ENCODE data around the gene PNMA1. TPM values are rescaled to one million over a fixed set of nuclear protein-coding genes. Genes with fewer than 3 reads are reported as not detected.

PNMA1 gene
- total and polyA plus RNA-seq, 2 donors (not counting 1 experiment from before 2014, with no cell fraction given): 9.5 to 31.6 TPM

DNA sequence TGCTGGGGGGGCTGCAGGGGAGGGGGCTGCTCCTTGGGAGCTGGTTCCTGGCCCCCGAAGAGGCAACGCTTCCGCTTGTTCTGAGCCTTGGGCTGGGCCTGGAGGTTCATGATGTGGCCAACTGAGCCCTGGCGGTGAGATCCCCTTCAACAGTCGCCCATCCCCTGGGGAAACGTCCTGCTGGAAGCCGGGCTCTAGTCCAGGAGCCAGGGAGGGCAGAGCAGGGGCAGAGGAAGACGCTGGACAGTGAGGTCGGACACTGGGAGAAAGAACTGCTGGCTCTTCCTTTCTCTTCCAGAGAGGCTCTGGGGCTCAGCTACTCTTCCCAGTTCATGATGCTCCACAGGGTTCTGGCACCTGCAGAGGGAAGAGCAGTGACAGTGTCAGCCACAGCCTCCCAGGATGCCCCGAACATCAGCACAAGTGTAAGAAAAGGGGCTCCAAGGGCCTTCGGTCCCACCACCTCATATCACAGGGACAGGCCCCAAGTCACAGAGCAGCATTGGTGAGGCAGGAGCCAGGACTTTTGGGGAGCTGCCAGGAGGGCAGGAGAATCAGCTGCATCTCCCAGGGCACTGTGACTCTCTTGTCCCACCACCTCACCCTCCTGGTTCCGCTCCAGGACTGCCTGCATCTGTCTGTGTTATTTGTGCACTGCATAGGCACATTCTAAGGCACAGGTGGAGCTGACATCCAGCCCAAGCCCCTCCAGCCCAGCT, 25.9 kb upstream of the PNMA1 start:
- ATAC-seq (ENCODE audit: low read depth) (no peak), DNase-seq (no peak)
- Histone ChIP-seq H3K4me1 (ENCODE audit: control insufficient read depth in 2 of 2, insufficient read depth in 2 of 2, low read length in 2 of 2) (peaks cover 50 to 57% of the 10 kb centered on the region in 2 donors), H3K9ac (ENCODE audit: low read length) (no peak overlapping the region), H3K4me2 (replicated peaks; ENCODE audit: low read depth, low read length, poor library complexity, severe bottlenecking) (peak overlapping the region; percentile 76), H3K27ac (ENCODE audit: low read length in 2 of 2) (peak overlapping the region in 1 of 2 donors; percentile 81), H3K9me3 (ENCODE audit: control extremely low read depth in 1 of 3, control insufficient read depth in 2 of 3, insufficient read depth in 1 of 3, low read length in 2 of 3) (no peaks in the 10 kb centered on the region), H3K36me3 (replicated peaks in 1 of 2; ENCODE audit: control extremely low read depth in 1 of 2, control insufficient read depth in 1 of 2, extremely low read depth in 1 of 2, insufficient read depth in 2 of 2, low read length in 1 of 2) (peaks cover 0 to 46% of the 10 kb centered on the region in 2 experiments), H4K20me1 (ENCODE audit: control insufficient read depth, insufficient read depth, low read length, poor library complexity, severe bottlenecking) (peaks cover 89% of the 10 kb centered on the region), H2AFZ (ENCODE audit: insufficient read depth, low read depth, low read length, poor library complexity, severe bottlenecking) (no peak overlapping the region), H3K4me3 (ENCODE audit: control extremely low read depth in 1 of 5, extremely low read depth in 1 of 5, insufficient read depth in 1 of 5, low read depth in 2 of 5, low read length in 4 of 5) (no peak overlapping the region), H3K27me3 (replicated peaks in 1 of 4; ENCODE audit: control extremely low read depth in 1 of 4, control insufficient read depth in 3 of 4, insufficient read depth in 4 of 4, low read length in 3 of 4) (no peaks in the 10 kb centered on the region), H3K79me2 (ENCODE audit: control insufficient read depth, insufficient read depth, low read length) (peaks cover 97% of the 10 kb centered on the region)
- Mint-ChIP-seq H3K27me3 (no peaks in the 10 kb centered on the region), H3K27ac (peak overlapping the region; percentile 82), H3K4me3 (peak overlapping the region; percentile 94), H3K4me1 (peaks cover 60% of the 10 kb centered on the region), H3K9me3 (ENCODE audit: insufficient read depth) (no peaks in the 10 kb centered on the region)
- ChIA-PET CTCF (interaction anchor here (0.7 to 17.2 kb wide), 5 partner anchors 9 to 85 kb away, joined by 3 to 184 read pairs (median 70); a partner anchor contains a TSS), POLR2A (no interaction called here)
- intact Hi-C loops (cut with micrococcal nuclease): no loop called here
- WGBS (ENCODE audit: insufficient coverage): 91% methylated on average over 12 of the region's 12 CpGs
- TF ChIP-seq EZH2 (IDR thresholded peaks at IDR 0.05; ENCODE audit: borderline replicate concordance, insufficient read depth, low read depth, low read length, poor library complexity, severe bottlenecking): no peak
- TF ChIP-seq, protein P1, sequence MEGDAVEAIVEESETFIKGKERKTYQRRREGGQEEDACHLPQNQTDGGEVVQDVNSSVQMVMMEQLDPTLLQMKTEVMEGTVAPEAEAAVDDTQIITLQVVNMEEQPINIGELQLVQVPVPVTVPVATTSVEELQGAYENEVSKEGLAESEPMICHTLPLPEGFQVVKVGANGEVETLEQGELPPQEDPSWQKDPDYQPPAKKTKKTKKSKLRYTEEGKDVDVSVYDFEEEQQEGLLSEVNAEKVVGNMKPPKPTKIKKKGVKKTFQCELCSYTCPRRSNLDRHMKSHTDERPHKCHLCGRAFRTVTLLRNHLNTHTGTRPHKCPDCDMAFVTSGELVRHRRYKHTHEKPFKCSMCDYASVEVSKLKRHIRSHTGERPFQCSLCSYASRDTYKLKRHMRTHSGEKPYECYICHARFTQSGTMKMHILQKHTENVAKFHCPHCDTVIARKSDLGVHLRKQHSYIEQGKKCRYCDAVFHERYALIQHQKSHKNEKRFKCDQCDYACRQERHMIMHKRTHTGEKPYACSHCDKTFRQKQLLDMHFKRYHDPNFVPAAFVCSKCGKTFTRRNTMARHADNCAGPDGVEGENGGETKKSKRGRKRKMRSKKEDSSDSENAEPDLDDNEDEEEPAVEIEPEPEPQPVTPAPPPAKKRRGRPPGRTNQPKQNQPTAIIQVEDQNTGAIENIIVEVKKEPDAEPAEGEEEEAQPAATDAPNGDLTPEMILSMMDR (IDR thresholded peaks at IDR 0.05): no peak
